NCI-H146 treated with DMSO at 0.1 percent for 48 hours (cell line): ENCODE results near the gene PIGA.

ENCODE experiments used
- DNase-seq: peaks from one replicate; lab custom pipeline; 2025; ENCODE audit not compliant: unreplicated experiment; lab: John Stamatoyannopoulos, UW

The PIGA gene, protein sequence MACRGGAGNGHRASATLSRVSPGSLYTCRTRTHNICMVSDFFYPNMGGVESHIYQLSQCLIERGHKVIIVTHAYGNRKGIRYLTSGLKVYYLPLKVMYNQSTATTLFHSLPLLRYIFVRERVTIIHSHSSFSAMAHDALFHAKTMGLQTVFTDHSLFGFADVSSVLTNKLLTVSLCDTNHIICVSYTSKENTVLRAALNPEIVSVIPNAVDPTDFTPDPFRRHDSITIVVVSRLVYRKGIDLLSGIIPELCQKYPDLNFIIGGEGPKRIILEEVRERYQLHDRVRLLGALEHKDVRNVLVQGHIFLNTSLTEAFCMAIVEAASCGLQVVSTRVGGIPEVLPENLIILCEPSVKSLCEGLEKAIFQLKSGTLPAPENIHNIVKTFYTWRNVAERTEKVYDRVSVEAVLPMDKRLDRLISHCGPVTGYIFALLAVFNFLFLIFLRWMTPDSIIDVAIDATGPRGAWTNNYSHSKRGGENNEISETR

DNA sequence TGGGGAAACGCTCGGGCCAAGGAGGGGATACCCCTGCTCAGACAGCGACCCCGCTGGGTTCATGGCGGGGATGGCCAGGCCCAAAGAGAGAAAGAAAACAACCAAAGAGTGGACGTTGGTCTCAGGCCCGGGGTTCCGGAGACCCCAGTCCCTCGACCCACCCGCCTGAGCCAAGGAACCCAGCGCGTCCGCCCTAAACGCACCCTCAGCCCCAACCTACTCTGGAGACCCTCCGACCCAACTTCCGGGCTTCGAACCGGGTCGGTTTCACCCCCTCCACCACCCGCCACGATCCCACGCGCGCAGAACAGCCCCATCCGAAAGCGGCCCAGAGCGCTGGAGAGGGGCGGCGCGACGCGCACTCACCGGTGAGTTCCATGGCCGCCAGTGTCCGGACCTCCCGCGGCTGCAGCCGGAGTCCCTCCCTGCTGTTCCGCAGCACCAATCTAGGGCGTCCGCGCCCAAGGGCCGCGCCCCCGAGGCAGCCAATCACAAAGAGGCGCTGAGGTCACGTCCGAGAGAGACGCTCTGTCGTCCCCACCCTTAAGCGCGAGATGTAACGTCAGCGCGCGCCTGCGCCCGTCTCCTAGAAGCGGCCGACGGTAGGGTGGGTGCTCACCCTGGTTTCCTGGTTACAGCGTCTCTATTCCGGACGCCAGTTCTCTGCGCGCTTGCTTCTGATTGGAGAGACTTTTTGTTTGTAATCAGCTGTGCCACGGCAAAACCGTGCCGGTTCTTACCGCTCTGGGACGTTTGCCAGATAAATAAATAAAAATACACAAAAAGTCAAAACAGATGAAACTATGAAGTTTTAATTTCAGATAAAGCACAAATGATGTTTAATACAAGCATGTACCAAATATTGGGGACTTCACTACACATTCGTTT, at the start of gene PIGA:
Gene PIGA (minus strand): TSS at position 389 of the 888 bp plus-strand sequence. CDS start 3,593 bp downstream, outside the sequence.
- DNase-seq, result peak; percentile 86

DNA sequence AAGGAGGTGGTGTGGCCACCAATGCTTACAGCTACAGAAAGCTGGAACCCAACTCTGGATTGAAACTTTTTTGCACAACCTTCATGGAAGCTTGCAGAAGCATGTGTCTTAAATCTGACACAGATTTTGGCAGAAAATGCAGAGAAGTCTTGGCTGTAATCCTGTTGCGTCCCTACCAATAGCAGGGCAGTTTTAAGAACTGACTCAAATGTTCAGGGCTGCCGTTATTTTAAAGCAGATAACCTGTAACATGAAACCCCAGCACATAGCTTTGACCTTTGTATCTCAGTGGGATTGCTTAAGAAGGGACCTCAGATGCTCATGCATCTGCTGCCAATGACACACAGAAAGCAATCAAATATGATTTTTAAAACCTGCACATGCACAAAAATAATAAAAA, 49.0 kb upstream of the PIGA start, which contains the start of gene VEGFD:
Gene VEGFD (minus strand): TSS at position 110 of the 400 bp plus-strand sequence. CDS start 467 bp downstream, outside the sequence.
- no peak for DNase-seq

DNA sequence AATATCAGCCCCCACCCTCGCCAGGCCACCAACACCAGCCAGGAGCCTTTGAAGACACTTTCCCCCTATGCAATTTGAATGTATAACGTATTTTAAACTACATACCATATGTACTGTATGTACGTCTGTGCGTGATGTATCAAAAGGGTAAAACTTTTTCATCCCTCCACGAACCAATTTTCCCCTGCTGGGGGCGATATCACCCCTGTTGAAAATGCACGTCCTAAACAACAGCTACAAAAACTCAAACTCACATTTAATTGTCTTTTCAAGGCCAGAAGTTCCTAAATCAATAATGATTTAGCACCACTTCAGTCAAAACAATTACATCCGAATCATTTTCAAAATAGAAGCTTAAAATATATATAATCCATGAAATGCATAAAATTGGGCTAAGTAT, 47.5 kb upstream of the PIGA start:
- DNase-seq, result no peak

DNA sequence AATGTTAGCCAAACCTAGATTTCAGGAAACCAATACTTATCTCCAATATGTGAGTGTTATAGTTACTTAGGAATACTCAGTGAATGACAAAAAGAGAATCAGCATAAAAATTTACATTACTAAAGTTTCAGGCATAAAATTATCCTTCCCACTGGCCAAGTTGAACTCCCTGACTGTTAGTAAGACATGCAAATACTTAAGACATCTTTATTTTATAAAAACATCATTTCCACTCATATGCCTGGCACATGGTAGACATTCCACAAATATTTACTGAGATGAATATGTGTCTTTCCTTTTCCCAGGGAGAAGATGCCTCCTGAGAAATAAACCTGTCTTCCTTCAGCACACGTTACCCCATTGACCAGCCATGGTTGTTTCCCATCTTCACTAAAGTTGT, 41.6 kb upstream of the PIGA start:
- no peak for DNase-seq

DNA sequence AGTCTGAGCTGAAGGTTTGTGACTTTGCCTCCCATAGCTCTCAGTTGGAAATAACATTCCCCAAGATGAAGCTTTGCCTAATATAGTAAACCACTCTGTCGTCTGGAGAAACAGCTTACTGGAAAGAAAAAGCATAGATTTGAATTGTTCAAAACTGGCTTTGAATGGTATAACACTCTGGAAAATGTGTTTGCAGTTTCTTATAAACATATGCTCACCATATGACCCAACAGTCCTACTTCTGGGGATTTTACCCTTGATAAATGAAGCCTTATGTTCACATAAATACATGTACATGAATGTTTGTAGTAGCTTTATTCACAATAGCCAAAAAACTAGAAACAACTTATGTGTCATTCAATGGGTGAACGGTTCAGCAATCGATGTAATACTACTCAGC, 38.7 kb upstream of the PIGA start:
- DNase-seq, result no peak

GRCh38 chrX:15366506-15367352, 31.4 kb upstream of the PIGA start:
- no peak for DNase-seq

DNA sequence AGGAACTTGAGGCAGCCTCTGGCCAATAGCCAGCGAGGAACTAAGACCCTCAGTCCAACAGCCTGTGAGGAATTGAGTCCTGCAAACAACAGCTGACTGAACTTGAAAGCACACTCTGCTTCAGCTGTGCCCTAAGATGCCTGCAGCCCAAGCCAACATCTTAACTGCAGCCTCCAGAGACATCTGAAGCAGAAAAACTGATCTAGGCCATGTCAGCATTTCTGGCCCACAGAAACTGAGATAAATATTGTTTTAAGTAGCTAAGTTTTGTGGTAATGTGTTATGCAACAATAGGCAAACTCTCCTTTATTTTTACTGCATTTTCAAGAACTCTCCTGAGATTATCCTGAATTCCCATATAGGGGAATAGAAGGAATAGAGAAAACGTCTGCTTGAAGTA, 24.4 kb upstream of the PIGA start:
- no peak for DNase-seq

DNA sequence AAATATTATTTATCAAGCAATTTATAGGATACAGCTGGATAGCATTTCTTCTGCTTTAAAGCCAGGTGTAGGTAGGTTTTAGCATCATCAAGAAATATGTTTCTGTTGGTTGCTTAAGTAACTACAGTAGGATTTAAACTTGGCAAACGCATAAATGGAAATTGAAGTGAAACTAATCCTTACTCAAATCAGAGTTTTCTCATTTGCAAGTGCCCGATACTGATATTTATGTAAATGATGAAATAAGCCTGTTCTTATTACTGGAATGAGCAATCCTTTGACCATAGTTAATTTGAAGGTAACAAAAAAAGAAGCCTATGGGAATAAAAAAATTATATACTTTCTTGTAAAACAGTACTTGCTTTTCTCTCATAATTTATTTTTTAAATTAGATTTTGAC, 23.2 kb upstream of the PIGA start:
- no peak for DNase-seq

DNA sequence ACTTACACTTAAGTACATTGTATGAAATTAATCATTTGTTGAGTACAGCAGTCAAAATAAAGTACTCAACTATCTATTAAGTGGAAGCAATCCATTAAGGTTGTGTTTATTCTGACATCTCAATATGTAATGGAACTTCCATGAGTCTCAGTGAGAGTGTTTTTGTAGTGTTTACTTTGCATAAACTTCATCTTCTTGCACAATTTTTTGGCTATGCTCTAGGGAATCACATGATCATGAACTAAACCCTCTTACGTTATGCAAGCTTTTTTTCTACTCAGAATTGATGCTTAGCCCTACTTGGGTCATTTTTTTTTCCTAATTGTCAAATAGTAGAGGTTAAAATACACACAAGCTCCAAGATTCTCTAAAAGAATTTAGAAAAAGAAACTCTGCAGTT, 21.1 kb upstream of the PIGA start:
- no peak for DNase-seq

GRCh38 chrX:15350329-15350996, 15.1 kb upstream of the PIGA start:
- DNase-seq, result no peak

DNA sequence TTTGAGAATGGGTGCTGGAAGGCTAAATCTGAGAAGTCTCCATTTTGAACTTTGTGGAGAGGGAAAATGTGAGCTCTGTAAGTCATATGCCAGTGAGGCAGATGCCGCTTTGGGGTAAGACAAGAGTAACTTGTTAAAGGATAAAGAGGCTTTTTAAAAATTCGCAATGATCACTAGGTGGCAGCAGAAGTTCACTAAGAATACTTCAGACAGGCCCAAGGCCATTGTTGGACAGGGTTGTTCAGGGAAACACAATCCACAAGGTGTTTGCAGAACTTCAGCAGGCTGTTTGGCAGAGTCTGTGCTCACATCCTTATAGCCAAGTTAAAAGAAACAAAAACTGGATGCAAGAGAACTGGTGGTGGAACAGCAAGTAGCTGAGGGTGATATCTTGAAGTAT, 13.7 kb upstream of the PIGA start:
- DNase-seq, result peak; percentile 34

GRCh38 chrX:15345976-15346375, 10.7 kb upstream of the PIGA start:
- DNase-seq, result no peak

GRCh38 chrX:15344106-15344505, 8.8 kb upstream of the PIGA start:
- DNase-seq, result peak; percentile 35

DNA sequence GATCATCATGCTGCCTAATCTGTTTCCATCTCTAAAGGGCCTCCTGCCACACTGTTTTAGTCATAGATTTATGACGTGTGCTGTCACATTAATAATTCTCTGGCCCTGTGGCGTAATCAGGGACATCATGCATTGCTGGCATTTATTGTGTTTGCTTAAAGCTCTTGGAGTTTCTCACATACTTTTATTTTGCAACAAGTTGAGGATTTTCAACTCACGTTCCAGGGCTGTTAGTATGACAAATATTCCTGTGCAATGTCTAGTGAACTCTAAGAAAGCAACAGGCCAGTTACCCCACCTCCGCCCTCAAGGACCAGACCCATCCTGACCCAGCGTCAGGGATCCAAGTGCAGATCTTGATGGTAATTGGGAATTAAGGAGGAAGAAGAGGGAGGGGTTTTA, 7.8 kb upstream of the PIGA start:
- DNase-seq, result no peak

- no peak for DNase-seq
Measured at GRCh38 chrX:15340867-15341266, 5.5 kb upstream of the PIGA start.

GRCh38 chrX:15336023-15336413, 695 bp upstream of the PIGA start:
- peak; percentile 35 for DNase-seq

DNA sequence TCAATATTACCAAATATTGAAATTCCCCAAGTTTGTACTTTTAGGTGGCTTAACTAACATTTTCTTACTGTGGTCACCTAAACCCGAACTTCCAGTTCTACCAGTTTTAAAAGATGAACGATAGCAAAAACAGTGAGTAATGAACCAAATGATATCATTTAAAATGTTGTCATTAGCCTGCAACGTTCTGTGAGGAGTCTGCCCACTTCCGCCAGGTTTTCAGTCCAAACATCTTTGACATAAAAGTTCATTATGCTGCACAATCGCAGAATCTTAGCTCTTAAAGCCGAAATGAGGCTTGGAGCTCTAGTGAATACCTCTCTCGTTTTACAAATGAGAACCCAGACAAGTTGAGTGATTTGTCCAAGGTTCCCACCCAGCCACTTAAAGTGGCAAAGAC, 762 bp downstream of the PIGA start:
- no peak for DNase-seq

- DNase-seq, result no peak
Measured at GRCh38 chrX:15328821-15329220, 6.5 kb downstream of the PIGA start.

DNA sequence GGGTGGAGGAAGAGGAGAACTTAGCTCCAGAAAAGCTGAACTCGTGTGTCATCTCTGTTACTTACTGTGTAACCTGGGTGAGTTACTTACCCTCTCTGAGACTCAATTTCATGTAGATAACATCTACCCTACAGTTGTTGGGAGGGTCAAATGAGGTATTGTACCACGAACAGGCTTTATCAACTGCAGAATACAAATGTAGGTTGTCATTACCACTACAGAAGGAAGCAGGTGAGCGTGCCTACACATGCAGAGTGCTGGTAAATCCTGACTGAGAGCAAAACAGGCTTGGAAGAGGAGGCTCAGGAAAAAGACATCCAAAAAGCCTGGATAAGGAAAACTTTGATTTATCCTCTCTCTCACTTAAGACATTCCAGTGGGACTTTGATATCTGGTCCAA, 7.2 kb downstream of the PIGA start:
- no peak for DNase-seq

DNA sequence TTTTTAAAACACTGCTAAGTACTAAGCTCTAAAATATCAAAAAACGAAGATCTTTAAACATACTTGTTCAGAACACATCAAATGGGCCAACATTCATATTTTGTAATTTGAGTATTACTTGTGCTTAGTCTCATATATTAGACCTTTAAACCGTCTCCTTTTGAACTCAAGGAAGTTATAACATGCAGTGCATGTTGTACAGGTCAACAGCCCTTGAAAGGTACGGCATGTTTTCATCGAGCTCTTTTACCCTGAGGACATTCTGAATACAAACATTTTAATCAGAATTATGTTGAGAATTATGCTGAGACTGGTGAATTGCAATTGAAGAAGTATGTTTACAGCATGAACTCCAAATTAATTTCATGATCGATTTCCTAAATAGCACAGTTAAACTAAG, 12.9 kb downstream of the PIGA start:
- no peak for DNase-seq
